Muscle of leg (tissue), 16 donors: Measurements from ENCODE around the gene GPBAR1. TPM values are rescaled to one million over a fixed set of nuclear protein-coding genes. Genes with fewer than 3 reads are reported as not detected.
A peak's percentile ranks its signal among the peaks of the same experiment; 100 is the strongest.

ENCODE experiments used
- DNase-seq: peaks from one replicate; pipeline ENCODE4 v3.0.0; 2013
- H3K27ac ChIP-seq: one replicate; pipeline ENCODE4 v1.5.1; 2013; ENCODE audit warnings: mild to moderate bottlenecking, low read length, control low read depth
- H3K27me3 ChIP-seq: one replicate; pipeline ENCODE4 v1.6.1; 2013; ENCODE audit warnings: low read length; ENCODE audit not compliant: control insufficient read depth, insufficient read depth
- H3K36me3 ChIP-seq: one replicate; pipeline ENCODE4 v1.6.1; 2013; ENCODE audit warnings: low read length; ENCODE audit not compliant: control insufficient read depth, insufficient read depth
- H3K4me1 ChIP-seq: one replicate; pipeline ENCODE4 v1.6.1; 2013; ENCODE audit warnings: low read length; ENCODE audit not compliant: control insufficient read depth, insufficient read depth
- H3K4me3 ChIP-seq: one replicate; pipeline ENCODE4 v1.5.1; 2013; ENCODE audit warnings: low read length, control low read depth
- H3K9me3 ChIP-seq: replicated peaks from 2 replicates; pipeline ENCODE4 v1.6.1; 2013; ENCODE audit warnings: low read depth, low read length; ENCODE audit not compliant: control insufficient read depth
- WGBS: methylation state at CpG from one replicate; pipeline ENCODE4 v1.1.5; 2013; ENCODE audit warnings: missing lambda C conversion rate; ENCODE audit not compliant: insufficient coverage; 5-methylcytosine and 5-hydroxymethylcytosine counted together
- long read RNA-seq, 11 donors: transcript quantifications; one replicate each; lab custom pipeline, GENCODE V29; 2026
- polyA plus RNA-seq, 8 donors: library from polyadenylated mRNA; unstranded; fragments of 120-200 nt; gene quantifications; one replicate each; pipeline versions ENCODE4 v1.2.1 to v1.2.3, GENCODE V29; 2013; ENCODE audit warnings: inconsistent platforms in 1 of 8, low replicate concordance in 1 of 8; ENCODE audit not compliant: insufficient read length in 8 of 8, insufficient read depth in 1 of 8
- total RNA-seq: library from RNA; stranded (reverse); fragments of 120-200 nt; gene quantifications from one replicate; pipeline ENCODE4 v1.2.4, GENCODE V29; 2013

The GPBAR1 gene, protein sequence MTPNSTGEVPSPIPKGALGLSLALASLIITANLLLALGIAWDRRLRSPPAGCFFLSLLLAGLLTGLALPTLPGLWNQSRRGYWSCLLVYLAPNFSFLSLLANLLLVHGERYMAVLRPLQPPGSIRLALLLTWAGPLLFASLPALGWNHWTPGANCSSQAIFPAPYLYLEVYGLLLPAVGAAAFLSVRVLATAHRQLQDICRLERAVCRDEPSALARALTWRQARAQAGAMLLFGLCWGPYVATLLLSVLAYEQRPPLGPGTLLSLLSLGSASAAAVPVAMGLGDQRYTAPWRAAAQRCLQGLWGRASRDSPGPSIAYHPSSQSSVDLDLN
- total RNA-seq (1.3 TPM), polyA plus RNA-seq (1 to 10 TPM; 1.9 to 5.7 (median 2.9) TPM)
- long read RNA-seq, donor 1: 0 reads
- long read RNA-seq, donor 2: 0 reads
- long read RNA-seq, donor 3: 0 reads
- long read RNA-seq, donor 4, partial matches to known transcripts: 0 of 2 reads
- long read RNA-seq, donor 4, other reads (novel, unspliced or antisense): 0 of 2 reads
- long read RNA-seq, donor 5, partial matches to known transcripts: 0 of 4 reads
- long read RNA-seq, donor 5, other reads (novel, unspliced or antisense): 0 of 4 reads
- long read RNA-seq, donor 6, partial matches to known transcripts: 0 of 4 reads
- long read RNA-seq, donor 6, other reads (novel, unspliced or antisense): 0 of 4 reads
- long read RNA-seq, donor 7, partial matches to known transcripts: 0 of 2 reads
- long read RNA-seq, donor 7, other reads (novel, unspliced or antisense): 0 of 2 reads
- long read RNA-seq, donor 8, partial matches to known transcripts: 0 of 1 reads
- long read RNA-seq, donor 8, other reads (novel, unspliced or antisense): 0 of 1 reads
- long read RNA-seq, donor 9, partial matches to known transcripts: 0 of 2 reads
- long read RNA-seq, donor 9, other reads (novel, unspliced or antisense): 0 of 2 reads
- long read RNA-seq, donor 10, partial matches to known transcripts: 0 of 2 reads
- long read RNA-seq, donor 10, other reads (novel, unspliced or antisense): 0 of 2 reads
- long read RNA-seq, donor 11, partial matches to known transcripts: 0 of 3 reads
- long read RNA-seq, donor 11, other reads (novel, unspliced or antisense): 0 of 3 reads

DNA sequence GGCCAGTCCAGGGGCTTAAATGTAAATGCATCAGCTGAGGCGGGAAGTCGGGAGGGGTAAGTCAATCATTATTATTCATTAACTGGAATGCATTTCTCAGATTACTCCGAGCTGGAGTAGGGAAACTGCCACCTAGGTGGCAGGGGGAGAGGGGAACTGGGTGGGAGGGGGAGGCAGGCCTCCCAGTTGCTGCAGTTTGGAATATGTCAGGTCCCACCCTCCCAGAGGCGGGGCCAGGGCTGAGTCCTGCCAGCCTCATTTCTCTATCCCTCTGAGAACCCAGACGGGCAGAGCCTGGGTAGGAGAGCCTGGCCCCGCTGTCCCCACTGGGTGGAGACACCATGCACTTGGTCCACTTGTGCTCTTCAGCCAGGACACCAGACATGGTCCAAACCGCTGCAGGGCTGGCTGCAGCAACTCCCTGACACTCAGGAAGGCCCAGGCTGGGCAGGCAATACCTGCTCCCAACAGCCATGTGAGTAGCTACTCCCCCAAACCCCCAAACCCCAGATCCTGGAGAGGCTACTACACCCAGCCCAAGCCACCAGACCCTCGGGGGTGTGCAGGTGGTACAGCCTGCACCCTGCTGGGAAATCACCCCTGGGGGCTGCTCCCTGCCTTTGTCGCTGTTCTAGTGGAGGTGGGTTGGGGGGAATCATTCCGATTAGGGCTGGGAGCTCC, at the start of gene GPBAR1:
TSS of gene GPBAR1 (plus strand) at position 274 of the 681 bp plus-strand sequence. CDS start 1,710 bp downstream, outside the sequence.
- Histone ChIP-seq H3K36me3 (peaks cover 42% of the 10 kb centered on the region), H3K4me3 (peak within 1 kb of the TSS; percentile 20), H3K4me1 (peaks cover 60% of the 10 kb centered on the region), H3K27me3 (no peaks in the 10 kb centered on the region), H3K27ac (peak within 1 kb of the TSS; percentile 87), H3K9me3 (no peaks in the 10 kb centered on the region)
- DNase-seq: peak; percentile 53
- 65% methylated on average over 6 of the region's 10 CpGs for whole genome bisulfite sequencing

DNA sequence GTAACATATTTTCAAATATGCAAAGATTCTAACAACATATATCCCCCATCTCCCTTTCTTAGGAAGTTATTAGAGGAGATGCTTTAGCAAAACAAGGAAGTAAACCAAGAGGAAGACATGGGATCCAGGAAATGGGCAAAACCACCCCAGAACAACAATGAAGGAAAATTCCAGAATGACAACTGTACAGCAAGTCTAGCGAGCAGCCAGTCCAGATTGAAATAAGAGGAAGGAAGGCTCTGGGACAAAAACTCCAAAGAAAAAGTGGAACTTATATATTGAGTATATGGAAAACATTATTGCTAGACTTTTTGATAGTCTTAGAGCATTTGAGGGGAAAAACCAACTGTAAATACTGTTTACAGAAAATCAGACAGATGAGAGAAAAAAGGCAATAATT, 46.7 kb upstream of the GPBAR1 start:
- no peaks in the 10 kb centered on the region for H3K27me3 ChIP-seq
- WGBS: no CpG with 5 or more reads among the region's 1 CpG
- H3K9me3 ChIP-seq: no peaks in the 10 kb centered on the region
- H3K4me1 ChIP-seq: peaks cover 12% of the 10 kb centered on the region
- H3K36me3 ChIP-seq: no peaks in the 10 kb centered on the region
- peak; percentile 25 for DNase-seq
- H3K4me3 ChIP-seq: no peak overlapping the region
- H3K27ac ChIP-seq: no peak overlapping the region

DNA sequence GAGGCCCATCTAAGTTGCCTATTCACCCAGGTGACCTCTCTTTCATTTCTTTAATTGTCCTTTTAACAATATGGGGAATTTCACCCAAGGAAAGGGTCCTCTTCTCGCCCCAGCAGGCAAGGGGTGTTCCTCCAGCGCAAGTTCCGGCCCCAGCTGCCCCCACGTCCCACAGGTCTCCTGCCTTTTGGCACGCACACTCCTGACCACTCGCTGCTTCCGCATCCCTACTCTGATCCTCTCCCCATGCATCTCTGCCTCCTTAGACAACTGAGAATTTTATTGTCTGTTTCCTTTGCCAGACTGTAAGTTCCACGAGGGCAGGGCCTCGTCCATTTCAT, 44.5 kb upstream of the GPBAR1 start:
- H3K36me3 ChIP-seq: peaks cover 2% of the 10 kb centered on the region
- 27% methylated on average over 7 of the region's 9 CpGs for WGBS
- DNase-seq: no peak
- H3K4me1 ChIP-seq: peaks cover 23% of the 10 kb centered on the region
- H3K27ac ChIP-seq: peak overlapping the region; percentile 94
- H3K27me3 ChIP-seq: no peaks in the 10 kb centered on the region
- H3K9me3 ChIP-seq: no peaks in the 10 kb centered on the region
- peak overlapping the region; percentile 99 for H3K4me3 ChIP-seq

DNA sequence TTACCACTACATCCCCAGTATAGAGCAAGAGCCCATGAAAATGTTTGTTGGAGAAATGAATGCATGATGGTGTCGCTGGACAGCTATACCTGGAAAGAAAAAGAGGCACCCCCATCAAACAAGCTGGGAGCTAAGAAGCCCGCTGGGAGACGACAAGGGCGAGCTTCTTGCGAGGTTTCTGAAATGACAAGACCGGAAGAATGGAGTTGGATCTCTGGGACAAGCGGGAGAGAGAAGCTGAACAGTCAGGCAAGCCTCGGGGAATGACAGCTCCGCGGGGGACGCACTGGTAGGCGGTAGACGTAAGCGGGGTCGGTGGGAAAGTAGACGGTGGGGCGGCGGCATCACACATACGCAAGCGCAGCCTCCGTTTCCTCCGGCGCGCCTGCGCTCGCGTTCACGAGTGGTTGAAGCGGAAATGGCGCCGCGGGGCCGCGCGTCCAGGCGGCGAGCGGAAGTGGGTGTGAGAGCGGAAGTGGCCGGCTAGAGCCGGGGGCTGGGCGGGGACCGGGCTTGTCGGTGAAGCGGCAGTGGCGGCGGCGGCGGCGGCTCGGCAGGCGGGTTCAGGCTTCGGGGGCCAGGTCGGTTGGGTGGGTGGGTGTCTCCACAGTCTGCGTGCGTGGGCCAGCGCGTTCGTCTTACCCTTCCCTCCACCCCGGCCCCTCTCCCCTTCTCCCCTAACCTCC, 44.0 kb upstream of the GPBAR1 start, which contains the start of gene ARPC2:
TSS of gene ARPC2 (plus strand) at position 516 of the 686 bp plus-strand sequence. CDS start 282 bp downstream, outside the sequence.
- Histone ChIP-seq H3K27ac (peak within 1 kb of the TSS; percentile 94), H3K27me3 (no peaks in the 10 kb centered on the region), H3K9me3 (no peaks in the 10 kb centered on the region), H3K4me3 (peak within 1 kb of the TSS; percentile 99), H3K4me1 (peaks cover 23% of the 10 kb centered on the region), H3K36me3 (peaks cover 2% of the 10 kb centered on the region)
- peak; percentile 98 for DNase-seq
- under 1% methylated on average over 39 of the region's 60 CpGs for WGBS

DNA sequence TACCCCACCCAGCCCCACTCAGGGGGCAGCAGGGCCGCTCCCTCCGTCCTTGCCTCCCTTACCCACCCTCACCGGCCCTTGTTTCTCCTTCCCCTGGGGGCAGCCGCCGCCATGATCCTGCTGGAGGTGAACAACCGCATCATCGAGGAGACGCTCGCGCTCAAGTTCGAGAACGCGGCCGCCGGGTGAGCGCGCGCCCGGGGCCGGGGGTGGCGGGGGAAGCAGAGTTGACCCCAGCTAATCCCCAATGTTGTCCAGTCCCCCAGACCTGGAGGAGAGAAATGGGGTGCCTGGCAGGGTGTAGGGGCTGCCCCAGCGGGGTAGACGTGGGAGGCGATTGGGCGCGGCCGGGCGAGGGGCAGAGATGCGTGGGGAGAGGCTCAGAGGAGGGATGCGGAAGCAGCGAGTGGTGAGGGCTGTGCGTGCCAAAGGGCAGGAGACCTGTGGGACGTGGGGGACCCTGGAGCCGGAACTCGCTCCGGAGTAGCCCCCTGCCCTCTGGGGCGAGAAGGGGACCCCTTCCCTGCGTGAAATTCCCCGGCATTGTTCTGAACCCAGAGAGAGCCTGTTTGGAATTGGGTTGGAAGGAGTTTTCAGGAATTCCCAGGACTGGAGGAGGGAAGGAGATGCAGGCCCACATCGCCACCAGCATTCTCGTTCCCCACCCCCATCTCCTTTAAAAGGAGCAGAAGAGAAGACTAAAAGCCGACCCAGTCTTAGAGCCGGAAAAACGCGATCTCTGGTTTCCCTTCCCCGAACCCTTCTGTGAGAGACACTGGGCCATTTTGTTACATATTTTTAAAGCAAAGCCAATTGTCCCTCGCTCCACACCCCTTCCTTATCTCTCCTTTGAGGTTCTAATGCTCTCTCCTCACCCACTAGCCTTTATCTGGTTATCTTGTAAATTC, 43.2 kb upstream of the GPBAR1 start:
- Histone ChIP-seq H3K4me1 (peaks cover 23% of the 10 kb centered on the region), H3K27ac (peak overlapping the region; percentile 89), H3K36me3 (peaks cover 2% of the 10 kb centered on the region), H3K27me3 (no peaks in the 10 kb centered on the region), H3K9me3 (no peaks in the 10 kb centered on the region), H3K4me3 (peak overlapping the region; percentile 99)
- DNase-seq: peak; percentile 53
- 0% methylated on average over 41 of the region's 47 CpGs for WGBS

DNA sequence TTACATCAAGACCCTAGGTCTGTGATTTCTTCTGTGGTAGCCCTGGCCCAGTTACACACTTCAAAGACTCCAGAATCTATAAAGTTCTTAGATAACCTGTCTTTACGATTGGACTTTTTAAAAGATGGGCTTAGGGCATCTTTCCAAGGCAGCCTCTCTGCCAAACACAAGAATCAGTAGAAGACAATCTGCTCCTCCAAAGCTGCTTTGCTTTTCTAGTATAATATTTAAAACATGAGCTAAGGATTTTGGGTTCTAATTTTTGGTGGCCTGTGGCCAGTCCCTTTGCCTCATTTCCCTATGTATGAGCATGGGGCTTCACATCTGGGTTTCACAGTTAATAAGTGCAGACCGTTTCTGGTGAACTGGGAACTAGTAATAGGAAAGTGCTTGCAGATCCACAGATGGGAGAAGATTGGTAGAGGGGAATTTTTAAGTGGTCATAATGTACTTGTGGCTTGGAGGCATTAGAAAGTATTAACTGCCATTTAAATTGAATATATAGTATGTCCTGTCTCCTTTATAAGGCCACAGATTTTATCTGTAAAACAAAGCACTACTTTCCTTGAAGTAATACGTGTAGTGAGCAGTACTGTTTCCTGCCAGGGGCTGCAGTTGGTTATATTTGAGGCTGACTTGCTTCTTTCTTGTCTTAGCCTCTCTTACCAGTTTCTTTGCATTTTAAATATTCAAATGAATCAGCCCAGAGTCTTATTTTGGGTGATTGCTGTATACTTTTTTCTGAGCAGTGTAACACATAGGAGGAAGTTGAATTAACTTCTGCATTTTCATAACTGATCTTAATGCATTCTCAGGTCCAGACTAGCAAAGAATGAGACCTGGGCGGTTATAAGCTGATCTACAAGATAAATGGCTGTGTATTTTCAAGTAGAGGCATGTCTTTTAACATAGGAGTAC, 42.3 kb upstream of the GPBAR1 start:
- Histone ChIP-seq H3K27me3 (no peaks in the 10 kb centered on the region), H3K9me3 (no peaks in the 10 kb centered on the region), H3K4me3 (peak overlapping the region; percentile 99), H3K4me1 (peaks cover 23% of the 10 kb centered on the region), H3K36me3 (peaks cover 2% of the 10 kb centered on the region), H3K27ac (peak overlapping the region; percentile 89)
- no CpG with 5 or more reads among the region's 4 CpGs for WGBS
- peak; percentile 37 for DNase-seq

DNA sequence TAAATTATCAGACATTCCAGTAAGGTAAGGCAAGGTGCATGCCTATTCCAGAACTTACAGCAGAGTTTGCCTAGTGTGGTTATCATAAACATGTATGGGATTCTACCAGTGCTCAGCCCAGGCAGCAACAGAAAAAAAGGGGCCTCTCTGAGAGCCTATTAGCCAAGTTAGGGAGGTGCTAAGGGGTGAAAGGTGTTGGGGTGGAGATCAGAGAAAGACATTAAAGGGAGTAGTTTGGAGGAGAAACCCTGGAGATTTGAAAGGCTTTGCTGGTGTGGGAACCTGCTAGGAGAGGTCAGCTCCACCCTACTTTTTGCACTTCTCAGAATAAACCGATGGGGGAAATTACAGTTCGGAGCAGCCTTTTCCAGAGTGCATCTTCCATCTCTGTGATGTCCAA, 40.9 kb upstream of the GPBAR1 start:
- H3K4me3 ChIP-seq: no peak overlapping the region
- peaks cover 15% of the 10 kb centered on the region for H3K36me3 ChIP-seq
- no peak overlapping the region for H3K27ac ChIP-seq
- no peaks in the 10 kb centered on the region for H3K9me3 ChIP-seq
- H3K27me3 ChIP-seq: no peaks in the 10 kb centered on the region
- H3K4me1 ChIP-seq: peaks cover 23% of the 10 kb centered on the region
- no CpG with 5 or more reads among the region's 2 CpGs for WGBS
- DNase-seq: no peak

DNA sequence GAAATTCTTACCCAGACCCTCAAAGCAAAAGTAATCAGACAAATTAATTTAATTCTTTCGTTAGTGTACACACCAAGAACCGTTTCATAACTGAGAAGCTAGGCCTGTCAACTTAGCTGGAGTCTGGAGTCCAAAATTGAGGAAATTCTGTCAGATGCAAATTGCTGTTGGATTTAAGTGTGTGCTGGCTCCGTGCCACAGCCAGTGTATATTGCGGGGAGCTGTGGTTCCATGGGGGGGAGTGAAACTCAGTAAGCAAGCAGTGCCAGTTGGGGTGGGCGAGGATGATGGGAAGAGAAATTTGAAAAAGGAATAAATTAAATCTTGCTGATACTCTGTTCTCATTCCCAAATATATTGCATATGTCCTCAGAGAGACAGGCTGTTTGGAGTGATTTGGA, 39.8 kb upstream of the GPBAR1 start:
- Histone ChIP-seq H3K4me3 (no peak overlapping the region), H3K27ac (no peak overlapping the region)

More for the DNA sequence above, 39.8 kb upstream of the GPBAR1 start:
- DNase-seq: no peak
- Histone ChIP-seq H3K27me3 (no peaks in the 10 kb centered on the region), H3K9me3 (no peaks in the 10 kb centered on the region), H3K4me1 (peaks cover 22% of the 10 kb centered on the region), H3K36me3 (peaks cover 24% of the 10 kb centered on the region)
- WGBS: 67% methylated on average over 4 of the region's 5 CpGs
